Suprapubic skin (tissue), 4 donors: ENCODE results near the gene KICS2.

ENCODE experiments used
- CTCF ChIP-seq, 2 donors: fragments of 200-600 bp in 1 of 2; fragments of 450-650 bp in 1 of 2; sonication (generic) in 1 of 2; IDR thresholded peaks; one replicate each; pipeline ENCODE4 v1.5.1; 2016 to 2019; ENCODE audit warnings: antibody characterized with exemption in 2 of 2, mild to moderate bottlenecking in 1 of 2, moderate library complexity in 1 of 2
- POLR2A ChIP-seq, 2 donors: fragments of 450-650 bp; IDR thresholded peaks; one replicate each; pipeline ENCODE4 v1.6.1; 2017; ENCODE audit warnings: antibody characterized with exemption in 2 of 2, mild to moderate bottlenecking in 2 of 2, moderate library complexity in 2 of 2
- POLR2AphosphoS5 ChIP-seq, 3 donors: sonication (generic); formaldehyde crosslinking; IDR thresholded peaks; one replicate each; pipeline ENCODE4 v1.6.1; 2017; ENCODE audit warnings: antibody characterized with exemption in 3 of 3

- TF ChIP-seq CTCF (IDR thresholded peaks at IDR 0.05) (no peak), POLR2A (IDR thresholded peaks at IDR 0.05) (no peak), POLR2AphosphoS5 (IDR thresholded peaks at IDR 0.05) (no peak)
Observed at GRCh38 chr12:64205542-64205941, 16.6 kb downstream of the KICS2 start.
